RPMI7951 (cell line): ENCODE results near the gene KMT2D. TPM values are rescaled to one million over a fixed set of nuclear protein-coding genes. Genes with fewer than 3 reads are reported as not detected.

Experiments
- DNase-seq: peaks from one replicate; pipeline ENCODE4 v3.0.0-alpha.2; 2012; ENCODE audit warnings: low read depth
- total RNA-seq: library from RNA; depleted of rRNA; stranded (reverse); fragments of >200 nt; shearing (Covaris generic); gene quantifications from 2 replicates; pipeline ENCODE4 v1.2.3, GENCODE V29; 2014

KMT2D gene
- total RNA-seq, 1 experiment from 2014 or later = 6.8 TPM

DNA sequence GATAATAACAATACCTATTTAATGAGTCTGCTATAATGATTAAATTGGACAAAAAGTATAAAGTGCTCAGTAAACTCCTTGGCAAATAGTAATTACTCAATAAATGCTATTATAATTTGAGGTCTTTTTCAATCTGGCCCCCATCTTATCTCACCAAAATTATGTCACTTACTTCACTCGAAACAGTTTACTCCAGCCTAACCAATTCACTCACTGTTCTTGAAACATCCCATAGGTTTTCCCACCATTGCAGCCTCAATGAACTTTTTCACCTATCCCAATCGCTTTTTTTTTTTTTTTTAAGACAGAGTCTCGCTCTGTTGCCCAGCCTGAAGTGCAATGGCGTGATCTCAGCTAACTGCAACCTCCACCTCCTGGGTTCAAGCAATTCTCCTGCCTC, 24.6 kb downstream of the KMT2D start:
- no peak for DNase-seq

DNA sequence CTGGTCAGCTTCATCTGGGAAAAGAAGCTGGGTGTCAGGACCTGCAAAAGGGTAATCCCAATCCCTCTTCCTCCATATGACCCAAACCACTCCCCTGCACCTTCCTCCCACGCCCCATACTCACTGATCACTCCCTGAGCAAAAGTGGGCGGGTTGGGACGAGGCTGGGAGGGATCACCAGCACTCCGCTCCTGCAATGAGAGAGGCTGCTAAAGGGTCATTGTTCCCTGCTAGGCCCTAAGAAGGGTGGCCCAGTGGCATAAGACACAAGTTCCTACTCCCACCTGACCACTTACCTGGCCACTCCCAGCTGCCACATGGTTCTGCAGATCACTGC, 26.3 kb downstream of the KMT2D start:
- no peak for DNase-seq

DNA sequence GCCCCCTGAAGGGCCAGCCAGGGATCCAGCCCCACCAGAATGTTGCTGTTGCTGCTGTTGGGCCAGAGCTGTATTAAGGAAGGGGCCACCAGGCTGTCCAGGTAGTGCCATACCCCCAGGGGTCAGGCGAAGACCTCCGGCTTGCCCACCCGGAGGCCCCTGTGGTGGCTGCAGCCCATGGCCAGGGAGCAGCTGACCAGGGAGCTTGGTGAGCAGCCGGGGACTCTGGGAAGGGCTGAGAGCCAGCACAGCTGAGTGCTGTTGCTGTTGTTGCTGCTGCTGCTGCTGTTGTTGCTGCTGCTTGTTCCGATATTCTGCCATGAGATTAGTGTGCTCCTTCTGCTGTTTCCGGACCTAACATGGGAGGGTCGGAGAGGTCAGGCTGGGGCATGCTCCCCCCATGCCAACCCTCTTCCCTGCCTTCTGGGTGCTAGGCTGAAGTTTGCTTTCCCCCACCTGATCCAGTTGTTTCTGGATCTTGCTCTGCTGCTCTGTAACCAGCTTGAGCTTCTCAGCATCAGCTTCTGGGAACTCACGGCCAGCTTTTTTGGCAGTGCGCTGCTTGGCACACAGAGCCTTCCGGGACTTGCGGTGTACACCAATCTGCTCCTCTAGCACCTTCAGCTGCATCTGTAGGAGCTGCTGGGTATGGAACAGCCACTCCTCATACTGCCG, 26.8 kb downstream of the KMT2D start:
- DNase-seq = no peak

DNA sequence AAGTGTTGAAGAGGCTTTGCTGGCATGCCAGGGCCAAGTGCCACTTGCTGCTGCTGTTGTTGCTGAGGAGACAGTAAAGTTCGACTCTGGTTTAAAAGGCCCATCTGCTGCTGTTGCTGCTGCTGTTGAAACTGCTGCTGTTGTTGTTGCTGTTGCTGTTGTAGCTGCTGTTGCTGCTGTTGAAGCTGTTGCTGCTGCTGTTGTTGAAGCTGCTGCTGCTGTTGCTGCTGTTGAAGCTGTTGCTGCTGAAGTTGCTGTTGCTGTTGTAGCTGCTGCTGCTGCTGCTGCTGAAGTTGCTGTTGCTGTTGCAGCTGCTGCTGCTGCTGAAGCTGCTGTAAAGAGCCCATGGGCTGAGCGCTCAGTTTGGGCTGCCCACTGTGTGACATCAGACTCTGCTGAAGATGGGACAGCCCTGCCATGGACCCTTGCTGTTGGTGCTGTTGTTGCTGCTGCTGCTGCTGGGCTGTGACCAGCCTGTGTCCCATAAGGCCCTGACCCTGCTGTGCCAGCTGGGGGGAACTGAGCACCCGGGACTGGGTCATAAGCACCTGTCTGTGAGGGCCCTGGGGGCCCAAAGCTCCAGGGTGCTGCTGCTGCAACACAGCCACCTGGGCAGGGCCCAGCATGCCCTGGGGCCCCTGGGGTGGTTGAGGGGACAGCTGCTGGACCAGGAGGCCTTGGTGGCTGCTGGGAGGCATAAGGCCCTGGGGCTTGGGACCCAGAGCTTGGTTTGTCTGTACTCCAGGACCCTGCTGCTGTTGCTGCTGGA, 27.7 kb downstream of the KMT2D start:
- DNase-seq = no peak

DNA sequence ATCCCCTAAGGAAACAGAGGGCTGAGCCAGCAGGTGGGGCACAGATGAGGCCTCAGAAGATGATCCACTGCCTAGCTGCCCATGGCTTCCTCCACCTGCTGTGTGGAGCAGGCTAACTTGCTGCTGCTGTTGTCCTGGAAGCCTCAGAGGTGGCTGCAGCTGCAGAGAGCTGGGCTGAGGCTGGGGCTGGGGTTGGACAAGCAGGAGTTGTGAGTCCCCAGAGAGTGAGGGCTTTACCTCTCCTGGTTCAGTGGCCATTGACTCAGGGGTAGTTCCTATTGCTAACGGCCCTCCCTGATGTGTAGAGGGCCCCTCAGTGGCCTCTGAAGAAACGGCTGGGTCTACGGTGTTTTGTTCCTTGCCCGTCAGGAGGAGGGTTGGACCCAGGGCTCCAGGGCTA, 28.3 kb downstream of the KMT2D start:
- no peak for DNase-seq

DNA sequence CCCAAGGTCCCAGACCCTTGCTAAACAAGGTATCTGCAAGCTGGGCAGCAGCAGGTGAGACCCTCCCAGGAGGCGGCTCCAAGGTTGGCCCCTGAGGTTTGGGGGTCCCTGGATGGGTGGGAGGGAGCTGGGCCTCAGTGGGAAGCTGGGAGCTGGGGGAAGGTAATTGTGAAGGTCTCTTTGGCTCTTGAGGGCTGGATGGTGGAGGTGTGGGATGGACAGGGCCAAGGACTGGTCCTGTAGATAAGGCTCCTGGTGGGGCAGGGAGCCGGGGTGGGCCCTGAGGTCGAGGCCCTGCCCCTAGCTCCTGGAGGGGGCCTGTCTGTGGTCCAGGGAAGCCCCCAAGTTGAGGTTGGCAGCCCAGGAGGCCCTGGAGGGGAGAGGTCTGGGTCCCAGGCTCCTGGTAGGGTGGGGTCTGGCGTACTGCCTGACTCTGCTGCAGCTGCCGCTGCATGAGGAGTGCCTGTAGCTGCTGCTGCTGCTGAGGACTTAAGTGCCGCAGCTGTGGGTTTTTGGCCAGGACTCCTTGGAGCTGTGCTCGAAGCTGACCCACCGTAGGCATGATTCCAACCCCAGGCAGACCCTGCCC, 28.9 kb downstream of the KMT2D start:
- DNase-seq = no peak

DNA sequence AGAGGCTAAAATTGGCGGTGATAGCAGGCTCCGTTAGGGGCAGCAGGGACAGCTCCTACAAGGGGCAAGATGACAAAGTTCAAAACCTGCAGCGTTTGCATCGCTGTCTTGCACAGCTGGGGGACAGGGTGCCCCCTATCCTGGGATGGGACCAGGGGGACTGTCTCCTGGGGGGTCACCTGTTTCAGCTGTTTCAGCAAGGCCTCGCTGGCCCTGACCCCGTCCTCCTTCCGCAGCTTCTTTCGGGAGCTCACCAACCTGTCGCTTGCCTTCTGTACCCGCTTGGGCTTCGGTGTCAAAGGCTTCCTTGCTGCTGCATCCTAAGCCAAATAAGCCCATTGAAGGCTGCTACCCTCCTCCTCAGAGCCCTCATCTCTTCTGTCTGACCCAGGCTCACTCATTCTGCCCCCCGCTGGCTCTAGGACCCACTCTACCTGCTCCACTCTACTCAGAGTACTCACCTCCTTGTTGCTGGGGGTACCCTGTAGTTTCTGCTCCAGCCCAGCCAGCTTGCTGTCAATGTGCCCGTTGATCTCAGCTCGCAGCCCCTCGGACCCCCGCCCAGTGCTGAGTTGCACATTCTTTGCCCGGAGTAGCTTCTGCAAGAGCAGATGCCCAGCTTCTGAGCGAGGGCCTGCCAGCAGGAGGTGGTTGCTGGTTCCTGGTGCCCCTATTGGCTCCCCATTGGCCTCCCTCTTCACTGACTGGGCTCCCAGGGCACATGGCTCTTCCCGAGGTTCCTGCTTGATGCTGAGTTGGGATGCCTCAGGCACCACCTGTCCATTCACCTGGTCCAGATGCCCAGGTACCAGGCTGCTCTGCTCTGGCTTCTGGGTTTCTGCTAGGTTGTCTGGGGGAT, 29.7 kb downstream of the KMT2D start:
- no peak for DNase-seq

DNA sequence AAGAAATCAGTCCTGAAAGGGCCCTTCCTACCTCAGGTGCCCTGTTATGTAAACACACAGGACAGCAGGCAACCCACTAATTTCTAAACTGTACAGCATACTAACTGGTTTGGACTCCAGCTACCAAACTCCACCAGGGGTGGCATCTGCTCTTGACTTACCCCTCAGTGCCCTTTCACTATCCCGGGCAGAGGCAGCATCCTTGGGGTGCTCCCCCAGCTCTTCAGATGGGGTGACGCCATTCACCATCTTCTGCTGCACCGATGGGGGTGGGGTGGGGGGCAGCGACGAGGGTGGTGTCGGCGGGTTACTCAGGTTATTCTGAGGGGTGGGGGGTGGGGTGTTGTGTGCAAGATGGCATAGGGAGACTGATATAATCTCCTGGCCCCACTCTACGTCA, 30.5 kb downstream of the KMT2D start:
- no peak for DNase-seq

DNA sequence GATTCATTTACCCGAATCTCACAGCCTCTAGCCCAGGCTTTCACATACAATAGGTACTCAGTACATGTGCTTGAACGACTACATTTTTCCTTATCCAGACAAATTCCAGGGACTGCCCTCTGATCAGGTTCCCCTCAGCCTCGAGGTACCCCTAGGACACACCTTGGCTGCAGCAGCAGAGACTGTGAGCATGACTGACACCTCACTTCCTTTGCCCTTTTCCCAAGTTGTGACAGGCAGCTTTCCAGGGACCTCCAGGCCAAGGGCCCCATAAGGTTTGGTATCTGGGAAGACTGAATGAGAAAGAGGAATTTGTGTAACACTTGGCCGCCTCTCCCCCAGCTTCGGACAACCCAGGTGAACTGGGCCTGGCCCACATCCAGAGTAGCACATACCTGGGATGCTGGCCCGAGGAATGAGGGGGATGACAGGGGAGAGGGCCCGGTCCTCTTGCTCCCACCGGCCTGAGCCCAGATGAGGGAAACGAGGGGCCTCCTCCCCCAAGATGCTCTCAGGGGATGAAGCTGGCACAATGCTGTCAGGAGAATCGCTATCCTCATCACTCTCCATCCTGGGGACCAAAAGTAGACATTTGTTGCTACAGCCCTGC, 31.8 kb downstream of the KMT2D start:
- no peak for DNase-seq

DNA sequence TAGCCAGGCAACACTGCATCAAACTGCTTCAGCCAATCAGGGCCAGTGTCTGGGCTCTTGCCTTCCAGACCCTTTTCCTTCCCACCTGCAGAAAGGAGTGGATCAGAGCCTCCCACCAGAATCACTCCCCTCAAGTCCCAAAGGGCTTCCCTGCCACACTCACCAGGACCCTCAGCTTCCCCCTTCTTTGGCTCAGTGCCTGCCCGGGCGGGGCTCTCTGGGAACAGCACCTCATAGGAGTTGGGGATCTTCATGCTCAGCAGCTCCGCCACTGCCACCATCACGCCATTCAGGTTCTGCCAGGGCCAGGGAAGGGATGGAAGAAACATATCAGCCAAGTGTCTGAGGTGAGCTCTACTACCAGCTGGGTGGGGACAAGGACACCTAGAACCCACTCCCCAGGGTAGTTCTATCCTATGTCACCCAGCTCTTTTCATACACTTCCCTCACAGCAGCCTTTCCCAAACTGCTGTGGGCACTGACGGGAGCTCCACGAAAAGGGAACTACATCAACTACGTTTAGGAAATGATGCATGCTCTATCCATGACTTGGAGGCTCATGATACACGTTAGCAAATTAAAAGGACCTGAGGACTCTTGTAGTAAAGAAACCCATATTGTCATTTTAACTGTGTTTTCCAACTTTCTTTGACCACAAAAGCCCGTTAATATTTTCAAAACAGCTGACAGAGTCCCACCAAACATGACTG, 32.6 kb downstream of the KMT2D start:
- no peak for DNase-seq

DNA sequence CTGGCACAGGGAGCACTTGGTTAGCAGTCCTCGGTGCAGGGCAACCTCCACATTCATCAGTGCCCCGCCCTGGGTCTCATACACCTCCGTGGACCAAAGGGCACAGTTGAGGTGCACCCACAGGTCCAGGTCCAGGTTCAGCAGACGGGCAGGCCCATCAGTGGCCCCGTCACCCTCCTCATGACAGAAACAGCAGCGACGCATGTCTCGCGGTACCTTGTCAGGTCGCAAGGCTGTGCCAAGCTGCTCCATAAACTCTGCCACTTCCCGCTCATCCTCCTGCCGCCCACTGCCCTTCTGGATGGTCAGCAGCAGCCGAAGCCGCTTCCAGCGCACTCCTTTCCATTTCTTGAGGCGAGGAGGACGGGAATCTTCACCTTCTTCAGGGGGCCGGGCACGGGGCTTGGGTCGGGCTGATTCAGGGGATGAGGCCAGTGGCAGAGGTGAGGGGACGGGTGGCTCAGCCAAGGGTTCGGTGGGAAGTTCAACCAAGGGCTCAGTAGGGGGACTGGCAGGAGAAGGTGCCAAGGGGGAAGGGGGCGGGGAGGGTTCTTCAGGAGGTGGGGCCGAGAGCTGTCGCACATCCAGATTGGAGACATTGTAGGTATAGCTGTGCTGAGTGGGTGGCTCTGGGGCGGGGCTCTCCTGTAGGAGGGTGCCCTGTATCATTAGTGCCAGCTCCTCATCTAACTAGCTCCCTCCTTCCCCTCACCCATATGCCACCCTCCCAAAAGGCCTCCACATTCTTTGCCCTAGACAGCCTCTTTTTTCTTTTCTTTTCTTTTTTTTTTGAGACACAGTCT, 33.7 kb downstream of the KMT2D start:
- DNase-seq = no peak

DNA sequence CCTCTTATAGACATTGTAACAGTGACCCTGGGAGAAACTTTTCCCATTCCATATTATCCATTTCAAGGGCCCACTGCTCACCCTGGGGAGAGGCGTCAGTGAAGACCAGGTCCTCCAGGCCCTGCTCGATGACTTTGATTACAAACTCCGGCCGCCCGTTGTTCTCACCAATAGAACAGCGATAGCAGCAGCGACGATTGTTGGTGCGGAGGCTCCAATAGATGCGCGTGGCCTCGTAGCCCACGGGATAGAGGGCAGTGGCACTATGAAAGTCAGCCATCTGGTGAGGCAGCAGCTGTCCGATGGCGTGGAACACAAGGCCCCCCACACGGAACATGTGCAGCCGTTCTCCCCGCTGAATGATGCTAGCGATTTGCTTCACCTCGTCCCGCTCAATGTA, 34.5 kb downstream of the KMT2D start:
- DNase-seq = no peak

DNA sequence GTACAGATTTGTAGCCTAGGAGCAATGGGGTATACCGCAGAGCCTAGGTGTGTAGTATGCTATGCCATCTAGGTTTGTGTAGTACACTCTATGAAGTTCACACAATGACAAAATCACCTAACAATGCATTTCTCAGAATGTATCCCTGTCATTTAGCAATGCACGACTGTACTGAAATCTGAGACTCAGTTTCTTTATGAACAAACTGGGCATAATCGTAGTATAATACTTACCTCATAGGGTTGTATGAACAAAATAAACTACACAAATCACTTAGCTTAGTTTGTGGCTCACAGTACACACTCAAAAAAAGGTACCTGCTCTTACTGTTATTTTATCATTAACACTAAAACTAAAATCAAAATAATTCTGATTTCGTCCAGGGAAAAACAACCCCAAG, 35.1 kb downstream of the KMT2D start:
- no peak for DNase-seq

DNA sequence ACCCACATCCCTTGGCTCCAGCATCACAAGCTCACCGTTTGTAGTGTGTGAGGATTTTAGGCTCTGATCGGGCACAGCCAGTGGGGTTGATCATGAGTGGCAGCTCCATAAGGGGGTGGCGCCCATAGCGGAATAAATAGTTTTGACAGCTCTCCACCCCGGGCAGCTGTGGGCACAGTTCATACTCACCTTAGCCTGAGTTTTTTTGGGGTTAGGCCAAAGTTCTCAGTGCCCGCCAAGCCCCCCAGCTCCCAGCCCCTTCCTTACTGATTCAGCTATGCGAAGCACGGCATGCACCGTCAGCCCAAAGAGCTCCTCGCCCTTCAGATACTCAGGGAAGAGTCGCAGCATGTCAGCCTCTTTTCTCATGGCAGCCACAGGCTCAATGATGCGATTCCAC, 36.1 kb downstream of the KMT2D start:
- DNase-seq = no peak

DNA sequence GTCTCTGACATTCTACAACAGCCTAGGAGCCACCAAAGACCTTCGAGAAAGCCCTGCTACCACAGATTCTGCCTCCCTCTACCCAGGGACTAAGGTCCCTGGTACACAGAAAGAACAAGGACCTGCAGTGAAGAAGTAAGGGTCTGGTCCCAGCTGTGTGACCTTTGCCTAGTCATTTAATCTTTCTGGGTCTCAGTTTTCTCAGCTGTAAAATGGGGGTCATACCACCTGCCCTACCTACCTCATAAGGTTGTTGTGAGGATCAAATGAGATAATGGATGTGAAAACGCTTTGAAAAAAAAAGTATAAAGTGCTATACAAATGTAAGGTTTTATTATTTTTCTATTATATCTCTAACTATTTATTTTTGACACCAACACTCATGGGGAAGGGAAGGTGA, 36.8 kb downstream of the KMT2D start:
- DNase-seq = no peak

DNA sequence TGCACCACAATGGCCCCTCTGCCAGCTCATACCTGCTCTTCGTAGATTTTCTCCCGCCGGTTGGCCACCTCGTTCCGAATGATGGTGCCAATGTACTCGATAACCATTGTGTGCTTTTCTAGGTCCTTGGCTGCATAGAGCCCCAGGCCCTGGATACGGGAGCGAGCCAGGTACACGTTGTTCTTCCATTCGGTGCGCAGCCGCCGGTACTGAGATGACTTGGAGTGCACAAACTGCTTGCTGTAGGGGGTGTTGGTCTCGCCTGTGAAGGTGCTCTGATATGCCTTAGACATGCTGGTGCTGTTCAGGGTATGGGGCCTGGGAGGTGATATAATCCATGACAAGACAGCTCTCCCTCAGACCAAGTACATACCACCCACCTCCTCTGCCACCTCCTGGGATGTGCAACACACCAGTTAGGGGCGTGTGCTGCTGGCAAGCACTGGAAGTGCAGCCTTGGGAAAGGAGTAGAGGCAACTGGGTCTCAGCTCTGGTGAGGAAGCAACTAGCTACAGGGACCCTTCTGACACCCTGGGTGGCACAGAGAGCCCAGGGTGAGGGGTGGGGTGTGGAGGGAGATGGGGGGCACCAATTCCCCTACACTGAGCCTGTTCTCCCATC, 37.9 kb downstream of the KMT2D start:
- DNase-seq = no peak

DNA sequence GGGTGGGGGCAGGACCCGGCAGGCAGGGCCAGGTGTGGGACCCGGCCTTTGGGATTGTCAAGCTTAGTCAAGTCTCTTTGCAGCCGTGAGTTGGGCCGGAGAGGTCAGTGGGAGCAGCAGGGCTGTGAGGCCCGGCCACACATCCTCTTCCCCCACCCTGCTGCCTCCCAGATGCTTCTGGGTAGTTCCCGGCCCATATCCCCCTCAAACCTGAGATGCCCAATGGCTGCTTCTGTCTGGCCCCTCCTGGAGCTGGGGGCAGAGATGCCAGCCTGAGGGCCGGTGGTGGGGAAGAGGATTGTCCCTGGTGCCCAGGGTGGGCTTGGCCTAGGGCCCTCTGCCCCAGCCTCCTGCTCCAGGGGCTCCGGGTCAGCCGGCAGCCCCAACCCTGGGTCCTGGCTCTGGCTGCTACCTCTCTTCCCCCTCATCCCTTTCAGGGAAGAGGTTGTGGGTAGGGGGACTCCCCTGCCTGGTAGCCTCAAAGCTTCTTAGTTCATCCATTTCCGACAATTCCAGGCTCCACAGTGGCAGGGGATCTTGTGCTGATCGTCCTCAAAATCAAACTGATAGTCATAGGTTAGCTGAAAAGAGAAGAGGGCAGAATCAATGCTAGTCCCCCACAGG, 39.2 kb downstream of the KMT2D start:
- no peak for DNase-seq

DNA sequence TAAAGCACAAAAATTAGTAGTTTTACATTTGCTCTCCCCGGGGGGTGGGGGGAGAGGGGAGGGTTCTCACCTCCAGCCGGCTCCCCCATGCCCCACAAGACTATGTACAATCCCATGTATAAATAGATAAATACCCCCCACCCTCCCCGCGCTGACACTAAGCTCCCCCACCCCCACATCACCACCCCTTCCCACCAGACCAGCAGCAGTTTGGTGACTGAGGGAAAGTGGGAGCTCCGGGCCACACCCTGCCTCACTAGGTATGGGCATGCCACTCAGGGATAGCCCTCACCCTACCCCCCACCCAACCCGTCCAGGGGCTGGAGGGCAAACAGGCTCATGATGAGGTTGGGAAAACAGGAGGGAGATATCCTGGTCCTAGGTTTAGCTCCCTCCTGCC, 40.2 kb downstream of the KMT2D start:
- no peak for DNase-seq
